A673 (cell line): ENCODE data around the gene HPCAL1.

ENCODE experiments used
- CTCF ChIP-seq: fragments of 300-800, 200-600 bp; sonication (generic); conservative IDR thresholded peaks from 2 replicates; pipeline ENCODE4 v1.5.1; 2017; ENCODE audit warnings: low read depth, mild to moderate bottlenecking, antibody characterized with exemption, low read length, moderate library complexity, mixed read lengths
- EZH2 ChIP-seq: fragments of 200-600 bp; sonication (generic); IDR thresholded peaks from 2 replicates; pipeline ENCODE4 v1.6.1; 2017; ENCODE audit warnings: borderline replicate concordance, low read depth, mild to moderate bottlenecking, mixed read lengths, antibody characterized with exemption, low read length; ENCODE audit not compliant: poor library complexity, severe bottlenecking

- TF ChIP-seq CTCF (no peak), EZH2 (no peak)
These were observed 36.5 kb upstream of the HPCAL1 start for GRCh38 chr2:10266133-10266620.
